ENCODE data around the gene DCXR. TPM values are rescaled to one million over a fixed set of nuclear protein-coding genes. Genes with fewer than 3 reads are reported as not detected.

DCXR gene
- total and polyA plus RNA-seq, 2 of the 13 experiments (the other 11 are each of a cell fraction or from before 2014, with no cell fraction given) = 287 to 311 TPM

- Histone ChIP-seq H2AFZ (ENCODE audit: low read length) (no peak overlapping the region), H3K27me3 (ENCODE audit: control insufficient read depth in 1 of 2, insufficient read depth in 2 of 2, low read length in 2 of 2) (no peaks in the 10 kb centered on the region), H3K4me3 (replicated peaks in 1 of 3; ENCODE audit: insufficient read depth in 1 of 3, low read depth in 2 of 3, low read length in 3 of 3) (no peak overlapping the region), H3K4me1 (ENCODE audit: insufficient read depth, low read length) (peaks cover 72% of the 10 kb centered on the region), H3K9ac (ENCODE audit: insufficient read depth, low read depth, low read length) (no peak overlapping the region), H3K9me3 (ENCODE audit: low read length) (no peaks in the 10 kb centered on the region), H3K79me2 (ENCODE audit: insufficient read depth, low read length) (peaks cover 39% of the 10 kb centered on the region), H3K4me2 (ENCODE audit: low read depth, low read length) (no peak overlapping the region), H3K27ac (ENCODE audit: extremely low read length, insufficient read depth, low read length) (peak overlapping the region; percentile 16), H4K20me1 (ENCODE audit: insufficient read depth, low read length) (no peaks in the 10 kb centered on the region), H3K36me3 (replicated peaks in 1 of 2; ENCODE audit: control insufficient read depth in 1 of 2, insufficient read depth in 2 of 2, low read length in 2 of 2) (peaks cover 39 to 49% of the 10 kb centered on the region in 2 experiments)
- ATAC-seq (no peak), DNase-seq (ENCODE audit: low spot score) (no peak), FAIRE-seq (no peak)
- BruUV-seq (replicated peaks) = no TSS peak
- intact Hi-C loops (cut with micrococcal nuclease; ENCODE audit: unreplicated experiment) = no loop called here
- 95% methylated on average over 6 of the region's 6 CpGs for WGBS (ENCODE audit: low lambda C conversion rate)
- CTCF ChIA-PET (ENCODE audit: low intra/inter-chr PET ratio, low total read pairs) = no interaction called here
- no peak for TF ChIP-seq ETV5 (CRISPR knock-in tag; IDR thresholded peaks at IDR 0.05; ENCODE audit: borderline replicate concordance)
- 0 out of 2 replicates have a peak, but pooled peaks have one; percentile 15 for TF ChIP-seq ZNF101 (CRISPR knock-in tag; IDR thresholded peaks at IDR 0.05; ENCODE audit: borderline replicate concordance, low read depth)
- 0 out of 2 replicates have a peak, but pooled peaks have one; percentile 12 for TF ChIP-seq ZNF768 (CRISPR knock-in tag; IDR thresholded peaks at IDR 0.05)
- TF ChIP-seq POLR2G (IDR thresholded peaks at IDR 0.05; ENCODE audit: low read depth, low read length) = peak; percentile 10
- TF ChIP-seq PRPF4 (IDR thresholded peaks at IDR 0.05; ENCODE audit: low read depth, low read length, poor library complexity, severe bottlenecking) = peak; percentile 53
- 0 out of 2 replicates have a peak, but pooled peaks have one; percentile 7 for TF ChIP-seq ZNF672 (CRISPR knock-in tag; IDR thresholded peaks at IDR 0.05)
- no peak for TF ChIP-seq MED8 (CRISPR knock-in tag; IDR thresholded peaks at IDR 0.05; ENCODE audit: insufficient replicate concordance)
- in situ Hi-C loops (cut with HindIII; ENCODE audit: extremely low pct_ligation_motif_present, low pct_unique_long_range_greater_than_20kb) = no loop called here
- POLR2A ChIA-PET = interaction anchor here (0.7 to 1.0 kb wide), 2 partner anchors 11 to 12 kb away, joined by 3 to 4 read pairs; no protein-coding TSS in a partner anchor
Measured at GRCh38 chr17:82007228-82007494, 30.3 kb downstream of the DCXR start.

GRCh38 chr17:82006468-82007227, 30.8 kb downstream of the DCXR start:
- Histone ChIP-seq H3K9me3 (ENCODE audit: low read length) (no peaks in the 10 kb centered on the region), H3K79me2 (ENCODE audit: insufficient read depth, low read length) (peaks cover 44% of the 10 kb centered on the region), H3K4me2 (ENCODE audit: low read depth, low read length) (no peak overlapping the region), H3K9ac (ENCODE audit: insufficient read depth, low read depth, low read length) (no peak overlapping the region), H3K4me1 (ENCODE audit: insufficient read depth, low read length) (peaks cover 72% of the 10 kb centered on the region), H4K20me1 (ENCODE audit: insufficient read depth, low read length) (no peaks in the 10 kb centered on the region), H3K27ac (ENCODE audit: extremely low read length, insufficient read depth, low read length) (peak overlapping the region; percentile 16), H3K36me3 (replicated peaks in 1 of 2; ENCODE audit: control insufficient read depth in 1 of 2, insufficient read depth in 2 of 2, low read length in 2 of 2) (peaks cover 35 to 44% of the 10 kb centered on the region in 2 experiments), H3K27me3 (ENCODE audit: control insufficient read depth in 1 of 2, insufficient read depth in 2 of 2, low read length in 2 of 2) (no peaks in the 10 kb centered on the region), H3K4me3 (replicated peaks in 1 of 3; ENCODE audit: insufficient read depth in 1 of 3, low read depth in 2 of 3, low read length in 3 of 3) (no peak overlapping the region), H2AFZ (ENCODE audit: low read length) (no peak overlapping the region)
- WGBS (ENCODE audit: low lambda C conversion rate) = 98% methylated on average over 18 of the region's 24 CpGs
- TSS peak; percentile 27 for BruUV-seq (replicated peaks)
- POLR2A ChIA-PET = interaction anchor here (0.7 kb wide), 1 partner anchor 11 kb away, joined by 3 read pairs; no protein-coding TSS in a partner anchor
- no peak for DNase-seq (ENCODE audit: low spot score)
- in situ Hi-C loops (cut with HindIII; ENCODE audit: extremely low pct_ligation_motif_present, low pct_unique_long_range_greater_than_20kb) = no loop called here
- no peak for FAIRE-seq
- no peak for ATAC-seq
- intact Hi-C loops (cut with micrococcal nuclease; ENCODE audit: unreplicated experiment) = no loop called here
- CTCF ChIA-PET (ENCODE audit: low intra/inter-chr PET ratio, low total read pairs) = no interaction called here
- 0 out of 2 replicates have a peak, but pooled peaks have one; percentile 25 for TF ChIP-seq PCBP1 (IDR thresholded peaks at IDR 0.05; ENCODE audit: borderline replicate concordance, low read depth, low read length)
- no peak for TF ChIP-seq ZXDC (CRISPR knock-in tag; IDR thresholded peaks at IDR 0.05)
- no peak for TF ChIP-seq ZNF101 (CRISPR knock-in tag; IDR thresholded peaks at IDR 0.05; ENCODE audit: borderline replicate concordance, low read depth)
- 0 out of 2 replicates have a peak, but pooled peaks have one; percentile 20 for TF ChIP-seq GABPB1 (CRISPR knock-in tag; IDR thresholded peaks at IDR 0.05)
- TF ChIP-seq LCORL (IDR thresholded peaks at IDR 0.05) = no peak
- TF ChIP-seq LCORL (CRISPR knock-in tag; IDR thresholded peaks at IDR 0.05) = no peak
- TF ChIP-seq ZNF879 (CRISPR knock-in tag; IDR thresholded peaks at IDR 0.05) = no peak
- TF ChIP-seq ZNF121 (CRISPR knock-in tag; IDR thresholded peaks at IDR 0.05) = no peak
